ENCODE measurements around the gene ASIC4. TPM values are rescaled to one million over a fixed set of nuclear protein-coding genes. Genes with fewer than 3 reads are reported as not detected.

The ASIC4 gene
- total and polyA plus RNA-seq, 2 of the 13 experiments (the other 11 are each of a cell fraction or from before 2014, with no cell fraction given), result 0.03 TPM; not detected in 1

DNA sequence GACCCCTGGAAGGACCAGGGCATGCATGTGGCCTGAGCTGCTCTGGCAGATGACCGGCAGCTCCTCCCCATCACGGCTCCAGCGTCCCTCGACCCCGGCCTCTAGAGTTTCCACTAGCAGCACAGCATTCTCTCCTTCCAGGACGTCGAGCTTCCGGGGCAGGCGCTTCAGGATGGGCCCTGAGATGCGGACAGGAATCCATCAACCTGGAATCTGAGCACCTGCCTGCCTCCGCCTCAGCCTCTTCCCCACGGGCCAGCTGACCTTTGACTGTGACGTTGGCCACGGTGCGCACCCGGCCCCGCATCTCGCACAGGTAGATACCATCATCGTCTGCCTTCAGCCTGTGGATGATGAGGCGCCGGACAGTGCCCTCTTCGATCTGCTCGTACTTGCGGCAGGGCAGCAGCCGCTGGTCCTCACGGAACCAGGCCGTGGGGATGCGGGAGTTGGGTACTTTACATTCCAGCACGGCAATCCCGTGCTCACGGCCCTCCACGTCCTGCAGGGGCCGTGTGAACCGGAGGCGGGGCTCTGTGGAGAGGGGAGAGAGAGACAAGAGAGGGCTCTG is 53.6 kb downstream of the ASIC4 start (continued):
- no peak for TF ChIP-seq IRX3 (CRISPR knock-in tag; IDR thresholded peaks at IDR 0.05; ENCODE audit: borderline replicate concordance, low read depth)
- TF ChIP-seq, protein P1, sequence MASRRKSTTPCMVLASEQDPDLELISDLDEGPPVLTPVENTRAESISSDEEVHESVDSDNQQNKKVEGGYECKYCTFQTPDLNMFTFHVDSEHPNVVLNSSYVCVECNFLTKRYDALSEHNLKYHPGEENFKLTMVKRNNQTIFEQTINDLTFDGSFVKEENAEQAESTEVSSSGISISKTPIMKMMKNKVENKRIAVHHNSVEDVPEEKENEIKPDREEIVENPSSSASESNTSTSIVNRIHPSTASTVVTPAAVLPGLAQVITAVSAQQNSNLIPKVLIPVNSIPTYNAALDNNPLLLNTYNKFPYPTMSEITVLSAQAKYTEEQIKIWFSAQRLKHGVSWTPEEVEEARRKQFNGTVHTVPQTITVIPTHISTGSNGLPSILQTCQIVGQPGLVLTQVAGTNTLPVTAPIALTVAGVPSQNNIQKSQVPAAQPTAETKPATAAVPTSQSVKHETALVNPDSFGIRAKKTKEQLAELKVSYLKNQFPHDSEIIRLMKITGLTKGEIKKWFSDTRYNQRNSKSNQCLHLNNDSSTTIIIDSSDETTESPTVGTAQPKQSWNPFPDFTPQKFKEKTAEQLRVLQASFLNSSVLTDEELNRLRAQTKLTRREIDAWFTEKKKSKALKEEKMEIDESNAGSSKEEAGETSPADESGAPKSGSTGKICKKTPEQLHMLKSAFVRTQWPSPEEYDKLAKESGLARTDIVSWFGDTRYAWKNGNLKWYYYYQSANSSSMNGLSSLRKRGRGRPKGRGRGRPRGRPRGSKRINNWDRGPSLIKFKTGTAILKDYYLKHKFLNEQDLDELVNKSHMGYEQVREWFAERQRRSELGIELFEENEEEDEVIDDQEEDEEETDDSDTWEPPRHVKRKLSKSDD (CRISPR knock-in tag; IDR thresholded peaks at IDR 0.05; ENCODE audit: low read depth), result no peak
- peak; percentile 55; the same call in 1 of the 2 replicates for TF ChIP-seq ZFX (CRISPR knock-in tag; IDR thresholded peaks at IDR 0.05; ENCODE audit: low read depth)
- TF ChIP-seq RXRB (CRISPR knock-in tag; IDR thresholded peaks at IDR 0.05; ENCODE audit: borderline replicate concordance), result no peak
- TF ChIP-seq ZNF260 (CRISPR knock-in tag; IDR thresholded peaks at IDR 0.05; ENCODE audit: borderline replicate concordance, low read depth), result no peak
- TF ChIP-seq FOXC1 (CRISPR knock-in tag; IDR thresholded peaks at IDR 0.05; ENCODE audit: borderline replicate concordance), result no peak
- TF ChIP-seq, protein P2, sequence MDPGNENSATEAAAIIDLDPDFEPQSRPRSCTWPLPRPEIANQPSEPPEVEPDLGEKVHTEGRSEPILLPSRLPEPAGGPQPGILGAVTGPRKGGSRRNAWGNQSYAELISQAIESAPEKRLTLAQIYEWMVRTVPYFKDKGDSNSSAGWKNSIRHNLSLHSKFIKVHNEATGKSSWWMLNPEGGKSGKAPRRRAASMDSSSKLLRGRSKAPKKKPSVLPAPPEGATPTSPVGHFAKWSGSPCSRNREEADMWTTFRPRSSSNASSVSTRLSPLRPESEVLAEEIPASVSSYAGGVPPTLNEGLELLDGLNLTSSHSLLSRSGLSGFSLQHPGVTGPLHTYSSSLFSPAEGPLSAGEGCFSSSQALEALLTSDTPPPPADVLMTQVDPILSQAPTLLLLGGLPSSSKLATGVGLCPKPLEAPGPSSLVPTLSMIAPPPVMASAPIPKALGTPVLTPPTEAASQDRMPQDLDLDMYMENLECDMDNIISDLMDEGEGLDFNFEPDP (CRISPR knock-in tag; conservative IDR thresholded peaks at IDR 0.05), result no peak
- TF ChIP-seq DR1 (CRISPR knock-in tag; IDR thresholded peaks at IDR 0.05), result no peak
- TF ChIP-seq, protein P3, sequence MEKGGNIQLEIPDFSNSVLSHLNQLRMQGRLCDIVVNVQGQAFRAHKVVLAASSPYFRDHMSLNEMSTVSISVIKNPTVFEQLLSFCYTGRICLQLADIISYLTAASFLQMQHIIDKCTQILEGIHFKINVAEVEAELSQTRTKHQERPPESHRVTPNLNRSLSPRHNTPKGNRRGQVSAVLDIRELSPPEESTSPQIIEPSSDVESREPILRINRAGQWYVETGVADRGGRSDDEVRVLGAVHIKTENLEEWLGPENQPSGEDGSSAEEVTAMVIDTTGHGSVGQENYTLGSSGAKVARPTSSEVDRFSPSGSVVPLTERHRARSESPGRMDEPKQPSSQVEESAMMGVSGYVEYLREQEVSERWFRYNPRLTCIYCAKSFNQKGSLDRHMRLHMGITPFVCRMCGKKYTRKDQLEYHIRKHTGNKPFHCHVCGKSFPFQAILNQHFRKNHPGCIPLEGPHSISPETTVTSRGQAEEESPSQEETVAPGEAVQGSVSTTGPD (CRISPR knock-in tag; IDR thresholded peaks at IDR 0.05), result no peak
- TF ChIP-seq KLF15 (CRISPR knock-in tag; IDR thresholded peaks at IDR 0.05; ENCODE audit: borderline replicate concordance), result no peak
- TF ChIP-seq ZNF331 (CRISPR knock-in tag; IDR thresholded peaks at IDR 0.05), result no peak
- TF ChIP-seq, protein P4, sequence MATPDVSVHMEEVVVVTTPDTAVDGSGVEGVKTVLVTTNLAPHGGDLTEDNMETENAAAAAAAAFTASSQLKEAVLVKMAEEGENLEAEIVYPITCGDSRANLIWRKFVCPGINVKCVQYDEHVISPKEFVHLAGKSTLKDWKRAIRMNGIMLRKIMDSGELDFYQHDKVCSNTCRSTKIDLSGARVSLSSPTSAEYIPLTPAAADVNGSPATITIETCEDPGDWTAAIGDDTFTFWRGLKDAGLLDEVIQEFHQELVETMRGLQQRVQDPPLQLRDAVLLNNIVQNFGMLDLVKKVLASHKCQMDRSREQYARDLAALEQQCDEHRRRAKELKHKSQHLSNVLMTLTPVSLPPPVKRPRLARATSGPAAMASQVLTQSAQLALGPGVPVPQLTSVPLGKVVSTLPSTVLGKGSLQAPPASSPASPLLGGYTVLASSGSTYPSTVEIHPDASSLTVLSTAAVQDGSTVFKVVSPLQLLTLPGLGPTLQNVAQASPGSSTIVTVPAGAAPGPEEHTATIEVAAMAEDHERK (CRISPR knock-in tag; IDR thresholded peaks at IDR 0.05; ENCODE audit: low read depth), result no peak
- no peak for TF ChIP-seq RFXANK (CRISPR knock-in tag; IDR thresholded peaks at IDR 0.05)
- no peak for TF ChIP-seq KAT8 (CRISPR knock-in tag; IDR thresholded peaks at IDR 0.05)
- no peak for TF ChIP-seq YEATS2 (CRISPR knock-in tag; IDR thresholded peaks at IDR 0.05; ENCODE audit: borderline replicate concordance)
- TF ChIP-seq, protein P5, sequence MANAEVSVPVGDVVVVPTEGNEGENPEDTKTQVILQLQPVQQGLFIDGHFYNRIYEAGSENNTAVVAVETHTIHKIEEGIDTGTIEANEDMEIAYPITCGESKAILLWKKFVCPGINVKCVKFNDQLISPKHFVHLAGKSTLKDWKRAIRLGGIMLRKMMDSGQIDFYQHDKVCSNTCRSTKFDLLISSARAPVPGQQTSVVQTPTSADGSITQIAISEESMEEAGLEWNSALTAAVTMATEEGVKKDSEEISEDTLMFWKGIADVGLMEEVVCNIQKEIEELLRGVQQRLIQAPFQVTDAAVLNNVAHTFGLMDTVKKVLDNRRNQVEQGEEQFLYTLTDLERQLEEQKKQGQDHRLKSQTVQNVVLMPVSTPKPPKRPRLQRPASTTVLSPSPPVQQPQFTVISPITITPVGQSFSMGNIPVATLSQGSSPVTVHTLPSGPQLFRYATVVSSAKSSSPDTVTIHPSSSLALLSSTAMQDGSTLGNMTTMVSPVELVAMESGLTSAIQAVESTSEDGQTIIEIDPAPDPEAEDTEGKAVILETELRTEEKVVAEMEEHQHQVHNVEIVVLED (CRISPR knock-in tag; IDR thresholded peaks at IDR 0.05; ENCODE audit: borderline replicate concordance), result no peak
- TF ChIP-seq ZNF562 (CRISPR knock-in tag; IDR thresholded peaks at IDR 0.05; ENCODE audit: borderline replicate concordance), result no peak
- TF ChIP-seq, protein P6, sequence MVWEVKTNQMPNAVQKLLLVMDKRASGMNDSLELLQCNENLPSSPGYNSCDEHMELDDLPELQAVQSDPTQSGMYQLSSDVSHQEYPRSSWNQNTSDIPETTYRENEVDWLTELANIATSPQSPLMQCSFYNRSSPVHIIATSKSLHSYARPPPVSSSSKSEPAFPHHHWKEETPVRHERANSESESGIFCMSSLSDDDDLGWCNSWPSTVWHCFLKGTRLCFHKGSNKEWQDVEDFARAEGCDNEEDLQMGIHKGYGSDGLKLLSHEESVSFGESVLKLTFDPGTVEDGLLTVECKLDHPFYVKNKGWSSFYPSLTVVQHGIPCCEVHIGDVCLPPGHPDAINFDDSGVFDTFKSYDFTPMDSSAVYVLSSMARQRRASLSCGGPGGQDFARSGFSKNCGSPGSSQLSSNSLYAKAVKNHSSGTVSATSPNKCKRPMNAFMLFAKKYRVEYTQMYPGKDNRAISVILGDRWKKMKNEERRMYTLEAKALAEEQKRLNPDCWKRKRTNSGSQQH (CRISPR knock-in tag; IDR thresholded peaks at IDR 0.05; ENCODE audit: low read depth), result no peak
- TF ChIP-seq SALL1 (CRISPR knock-in tag; IDR thresholded peaks at IDR 0.05), result peak; percentile 17; the same call in 1 of the 2 replicates
- TF ChIP-seq NCOA2 (CRISPR knock-in tag; IDR thresholded peaks at IDR 0.05), result no peak

Data from HepG2 (cell line).